H9 (cell line): ENCODE data around the gene TMEM121. TPM values are rescaled to one million over a fixed set of nuclear protein-coding genes. Genes with fewer than 3 reads are reported as not detected.
A peak's percentile ranks its signal among the peaks of the same experiment; 100 is the strongest.

Experiments used
- DNase-seq: peaks from one replicate; pipeline ENCODE4 v3.0.0-alpha.2; 2017
- H2AFZ ChIP-seq: one replicate; pipeline ENCODE4 v1.6.1; 2013; ENCODE audit warnings: mild to moderate bottlenecking, low read length, control low read depth, moderate library complexity
- H2AK5ac ChIP-seq: 2 replicates; pipeline ENCODE4 v1.6.1; 2013; ENCODE audit warnings: low read length, control low read depth, mixed read lengths; ENCODE audit not compliant: insufficient read length
- H2BK120ac ChIP-seq: one replicate; pipeline ENCODE4 v1.6.1; 2013; ENCODE audit warnings: low read depth, mild to moderate bottlenecking, low read length, control low read depth, inconsistent platforms; ENCODE audit not compliant: poor library complexity, severe bottlenecking
- H2BK12ac ChIP-seq: 2 replicates; pipeline ENCODE4 v1.6.1; 2013; ENCODE audit warnings: low read length, control low read depth, mixed read lengths, low read depth; ENCODE audit not compliant: insufficient read length
- H2BK15ac ChIP-seq: 2 replicates; pipeline ENCODE4 v1.6.1; 2013; ENCODE audit warnings: low read depth, low read length, control low read depth
- H2BK20ac ChIP-seq: one replicate; pipeline ENCODE4 v1.6.1; 2013; ENCODE audit warnings: low read depth, mild to moderate bottlenecking, low read length, control low read depth, inconsistent platforms; ENCODE audit not compliant: poor library complexity, severe bottlenecking
- H2BK5ac ChIP-seq: 2 replicates; pipeline ENCODE4 v1.6.1; 2013; ENCODE audit warnings: low read length, control low read depth, mixed read lengths; ENCODE audit not compliant: insufficient read length
- H3K14ac ChIP-seq: 2 replicates; pipeline ENCODE4 v1.6.1; 2013; ENCODE audit warnings: low read length, control low read depth; ENCODE audit not compliant: insufficient read depth
- H3K18ac ChIP-seq: 2 replicates; pipeline ENCODE4 v1.6.1; 2013; ENCODE audit warnings: low read depth, mild to moderate bottlenecking, mixed read lengths, low read length, control low read depth; ENCODE audit not compliant: insufficient read length
- H3K23ac ChIP-seq: 2 replicates; pipeline ENCODE4 v1.6.1; 2013; ENCODE audit warnings: low read length, control low read depth, mixed read lengths, low read depth; ENCODE audit not compliant: insufficient read length
- H3K23me2 ChIP-seq: 2 replicates; pipeline ENCODE4 v1.6.1; 2013; ENCODE audit warnings: low read depth, mild to moderate bottlenecking, mixed read lengths, low read length, control low read depth; ENCODE audit not compliant: insufficient read length, poor library complexity, severe bottlenecking
- H3K27ac ChIP-seq: 2 replicates; pipeline ENCODE4 v1.5.1; 2013; ENCODE audit warnings: low read length, control low read depth, mixed read lengths, low read depth; ENCODE audit not compliant: insufficient read length
- H3K27me3 ChIP-seq: 2 replicates; pipeline ENCODE4 v1.6.1; 2013; ENCODE audit warnings: low read length, control low read depth, inconsistent platforms; ENCODE audit not compliant: insufficient read depth
- H3K4ac ChIP-seq: 2 replicates; pipeline ENCODE4 v1.6.1; 2013; ENCODE audit warnings: low read depth, mild to moderate bottlenecking, control low read depth, inconsistent platforms, low read length, moderate library complexity
- H3K4me1 ChIP-seq: 2 replicates; pipeline ENCODE4 v1.6.1; 2013; ENCODE audit warnings: low read length, control low read depth, inconsistent platforms; ENCODE audit not compliant: insufficient read depth
- H3K4me2 ChIP-seq: 2 replicates; pipeline ENCODE4 v1.6.1; 2013; ENCODE audit warnings: low read length, control low read depth, mixed read lengths; ENCODE audit not compliant: insufficient read length, insufficient read depth
- H3K56ac ChIP-seq: 2 replicates; pipeline ENCODE4 v1.6.1; 2013; ENCODE audit warnings: low read depth, mild to moderate bottlenecking, mixed read lengths, low read length, control low read depth; ENCODE audit not compliant: insufficient read length
- H3K79me1 ChIP-seq: 2 replicates; pipeline ENCODE4 v1.6.1; 2013; ENCODE audit warnings: low read depth, mild to moderate bottlenecking, moderate library complexity, low read length, control low read depth, inconsistent platforms; ENCODE audit not compliant: insufficient read depth, poor library complexity, severe bottlenecking
- H3K79me2 ChIP-seq: 2 replicates; pipeline ENCODE4 v1.6.1; 2013; ENCODE audit warnings: low read length, control low read depth, inconsistent platforms; ENCODE audit not compliant: insufficient read depth
- H3K9ac ChIP-seq: 2 replicates; pipeline ENCODE4 v1.6.1; 2013; ENCODE audit warnings: low read length, control low read depth, mixed read lengths; ENCODE audit not compliant: insufficient read length; ENCODE audit errors: extremely low read depth
- H3K9me3 ChIP-seq: one replicate; pipeline ENCODE4 v1.6.1; 2013; ENCODE audit warnings: low read depth, low read length, inconsistent platforms; ENCODE audit not compliant: control insufficient read depth
- H3T11ph ChIP-seq: one replicate; pipeline ENCODE4 v1.6.1; 2013; ENCODE audit warnings: mild to moderate bottlenecking, low read length, control low read depth, inconsistent platforms
- H4K20me1 ChIP-seq: one replicate; pipeline ENCODE4 v1.6.1; 2013; ENCODE audit not compliant: control insufficient read depth, insufficient read length, insufficient read depth
- H4K5ac ChIP-seq: 2 replicates; pipeline ENCODE4 v1.6.1; 2013; ENCODE audit warnings: low read depth, mild to moderate bottlenecking, mixed read lengths, low read length, control low read depth; ENCODE audit not compliant: insufficient read length
- H4K8ac ChIP-seq: replicated peaks from 2 replicates; pipeline ENCODE4 v1.6.1; 2013; ENCODE audit warnings: low read length, control low read depth, mixed read lengths, low read depth; ENCODE audit not compliant: insufficient read length
- H4K91ac ChIP-seq: 2 replicates; pipeline ENCODE4 v1.6.1; 2013; ENCODE audit warnings: low read depth, mild to moderate bottlenecking, moderate library complexity, mixed read lengths, low read length, control low read depth; ENCODE audit not compliant: insufficient read length
- H3K27ac Mint-ChIP-seq, 3 experiments: 2 replicates in 2 of 3; 3 replicates in 1 of 3; pipeline ENCODE4 v1.8.0; 2020 to 2021; ENCODE audit warnings: mixed read lengths in 3 of 3, mild to moderate bottlenecking in 1 of 3, moderate library complexity in 1 of 3
- H3K27me3 Mint-ChIP-seq: 2 replicates; pipeline ENCODE4 v1.8.0; 2021; ENCODE audit warnings: low read depth, mild to moderate bottlenecking, moderate library complexity, mixed read lengths
- H3K36me3 Mint-ChIP-seq, 3 experiments: 2 replicates in 2 of 3; 3 replicates in 1 of 3; pipeline ENCODE4 v1.8.0; 2020 to 2021; ENCODE audit warnings: low read depth in 3 of 3, mixed read lengths in 3 of 3; ENCODE audit not compliant: insufficient read depth in 1 of 3
- H3K4me1 Mint-ChIP-seq, 2 experiments: 2 replicates each; pipeline ENCODE4 v1.8.0; 2020; ENCODE audit warnings: mixed read lengths in 2 of 2
- H3K4me3 Mint-ChIP-seq, 2 experiments: 2 replicates in 1 of 2; 3 replicates in 1 of 2; pipeline ENCODE4 v1.8.0; 2020 to 2021; ENCODE audit warnings: mild to moderate bottlenecking in 2 of 2, mixed read lengths in 2 of 2, moderate library complexity in 1 of 2
- H3K9me3 Mint-ChIP-seq, 2 experiments: 2 replicates in 1 of 2; 3 replicates in 1 of 2; pipeline ENCODE4 v1.8.0; 2020; ENCODE audit warnings: mild to moderate bottlenecking in 2 of 2, mixed read lengths in 2 of 2, moderate library complexity in 1 of 2
- CTCF ChIP-seq: fragments of 200-600 bp; sonication (generic); conservative IDR thresholded peaks from 3 replicates; pipeline ENCODE4 v1.8.0; 2021; ENCODE audit warnings: antibody characterized with exemption, mild to moderate bottlenecking
- WGBS: extraction: QIAGEN DNeasy Blood & Tissue Kit; methylation state at CpG from one replicate; pipeline ENCODE4 v1.1.7; 2013; ENCODE audit warnings: missing lambda C conversion rate, low lambda C conversion rate, mixed read lengths; ENCODE audit not compliant: insufficient read length; ENCODE audit errors: extremely low coverage; 5-methylcytosine and 5-hydroxymethylcytosine counted together
- total RNA-seq: library from RNA; stranded (reverse); gene quantifications from 2 replicates; pipeline ENCODE4 v1.2.1, GENCODE V29; 2021

The TMEM121 gene
- total RNA-seq, 1 experiment from 2014 or later, result 2.6 TPM

- TF ChIP-seq CTCF, result no peak
- Histone ChIP-seq H2AK5ac (no peak overlapping the region), H2BK5ac (no peak overlapping the region), H3K23me2 (peaks cover 2% of the 10 kb centered on the region), H3K79me2 (no peaks in the 10 kb centered on the region), H3K18ac (no peak overlapping the region), H3K27me3 (no peaks in the 10 kb centered on the region), H2BK12ac (no peak overlapping the region), H3K9ac (no peak overlapping the region), H3K23ac (no peak overlapping the region), H3T11ph (no peak overlapping the region), H4K91ac (no peak overlapping the region), H3K56ac (no peak overlapping the region), H3K4me2 (no peak overlapping the region), H3K14ac (no peak overlapping the region; the same call in 1 of the 2 replicates), H4K20me1 (no peaks in the 10 kb centered on the region), H2BK120ac (no peak overlapping the region), H3K9me3 (no peaks in the 10 kb centered on the region), H4K8ac (no peak overlapping the region), H2BK15ac (no peak overlapping the region), H3K27ac (no peak overlapping the region), H3K4me1 (no peaks in the 10 kb centered on the region), H3K79me1 (no peaks in the 10 kb centered on the region), H4K5ac (no peak overlapping the region), H3K4ac (no peak overlapping the region), H2AFZ (no peak overlapping the region), H2BK20ac (no peak overlapping the region)
- Mint-ChIP-seq H3K27me3 (peaks cover 11% of the 10 kb centered on the region), H3K4me1 (peaks cover 0 to 4% of the 10 kb centered on the region in 2 experiments; a peak in 2 of 4 replicates), H3K9me3 (peaks cover 0 to 4% of the 10 kb centered on the region in 2 experiments; a peak in 1 of 5 replicates), H3K4me3 (peak overlapping the region in 1 of 2 experiments; percentile 48; a peak in 1 of 5 replicates), H3K36me3 (no peaks in the 10 kb centered on the region; a peak in 1 of 7 replicates), H3K27ac (peak overlapping the region in 1 of 3 experiments; percentile 68; a peak in 2 of 7 replicates)
- no CpG with 5 or more reads among the region's 18 CpGs for WGBS
- no peak for DNase-seq
These were observed 23.7 kb upstream of the TMEM121 start for GRCh38 chr14:105502446-105503295.
